Karpas-422 (cell line): ENCODE measurements around the gene TTC34. TPM values are rescaled to one million over a fixed set of nuclear protein-coding genes. Genes with fewer than 3 reads are reported as not detected.
"Not testable (repeated sequence)": the region's sequence is repeated elsewhere in the genome, so short reads cannot be mapped to it uniquely, and the experiment has no call there.

ENCODE experiments used
- DNase-seq: peaks from one replicate; pipeline ENCODE4 v3.0.0-alpha.2; 2015
- H2AFZ ChIP-seq: fragments of 200-600 bp; sonication (generic); 2 replicates; pipeline ENCODE4 v1.6.1; 2014; ENCODE audit warnings: antibody characterized with exemption, low read length, mixed read lengths
- H3K27ac ChIP-seq: fragments of 200-600 bp; sonication (generic); 2 replicates; pipeline ENCODE4 v1.5.1; 2014; ENCODE audit warnings: mild to moderate bottlenecking, low read length, moderate library complexity
- H3K27me3 ChIP-seq: fragments of 200-600 bp; sonication (generic); 2 replicates; pipeline ENCODE4 v1.6.1; 2014; ENCODE audit warnings: low read length, mixed read lengths
- H3K36me3 ChIP-seq: fragments of 200-600 bp; sonication (generic); 2 replicates; pipeline ENCODE4 v1.6.1; 2014; ENCODE audit warnings: low read length, mixed read lengths; ENCODE audit not compliant: insufficient read depth
- H3K4me1 ChIP-seq: fragments of 200-600 bp; sonication (generic); 2 replicates; pipeline ENCODE4 v1.6.1; 2014; ENCODE audit warnings: mild to moderate bottlenecking, low read length, mixed read lengths
- H3K4me2 ChIP-seq: fragments of 200-600 bp; sonication (generic); 2 replicates; pipeline ENCODE4 v1.6.1; 2014; ENCODE audit warnings: low read length, low read depth, mild to moderate bottlenecking; ENCODE audit not compliant: poor library complexity, severe bottlenecking
- H3K4me3 ChIP-seq: fragments of 200-600 bp; sonication (generic); 2 replicates; pipeline ENCODE4 v1.5.1; 2014; ENCODE audit warnings: mild to moderate bottlenecking, antibody characterized with exemption, low read length, mixed read lengths
- H3K79me2 ChIP-seq: fragments of 200-600 bp; sonication (generic); 2 replicates; pipeline ENCODE4 v1.6.1; 2014; ENCODE audit warnings: mild to moderate bottlenecking, low read length, mixed read lengths
- H3K9ac ChIP-seq: fragments of 200-600 bp; sonication (generic); 2 replicates; pipeline ENCODE4 v1.6.0; 2014; ENCODE audit warnings: low read length
- H3K9me2 ChIP-seq: fragments of 200-600 bp; sonication (generic), shearing (Covaris generic); replicated peaks from 2 replicates; pipeline ENCODE4 v1.6.0; 2014; ENCODE audit warnings: mild to moderate bottlenecking, low read length, moderate library complexity; ENCODE audit not compliant: insufficient read depth
- H3K9me3 ChIP-seq: fragments of 300-700, 200-600 bp; sonication (generic); 2 replicates; pipeline ENCODE4 v1.6.1; 2014; ENCODE audit warnings: low read length, mixed read lengths
- H4K20me1 ChIP-seq: fragments of 200-600 bp; sonication (generic); 2 replicates; pipeline ENCODE4 v1.6.1; 2014; ENCODE audit warnings: mild to moderate bottlenecking, antibody characterized with exemption, low read length, low read depth; ENCODE audit not compliant: insufficient read depth
- total RNA-seq: library from RNA; depleted of rRNA; stranded (reverse); fragments of >200 nt; shearing (Covaris generic); gene quantifications from 2 replicates; pipeline ENCODE4 v1.2.3, GENCODE V29; 2014; ENCODE audit warnings: low replicate concordance

Gene TTC34
- total RNA-seq, 1 experiment from 2014 or later = 1.0 TPM

- H3K9me3 ChIP-seq, DNase-seq, H3K79me2 ChIP-seq, H3K27ac ChIP-seq, H3K4me1 ChIP-seq, H3K4me2 ChIP-seq, H3K36me3 ChIP-seq, H3K9ac ChIP-seq, H3K9me2 ChIP-seq, H4K20me1 ChIP-seq, H3K4me3 ChIP-seq, H2AFZ ChIP-seq, H3K27me3 ChIP-seq: not testable (repeated sequence)
Measured at GRCh38 chr1:2657124-2657523, 144.4 kb downstream of the TTC34 start.

GRCh38 chr1:2655598-2656434, 145.7 kb downstream of the TTC34 start:
- not testable (repeated sequence) for H3K9me2 ChIP-seq, H3K9me3 ChIP-seq, H2AFZ ChIP-seq, H3K27me3 ChIP-seq, H3K79me2 ChIP-seq, H3K9ac ChIP-seq, H3K4me3 ChIP-seq, H3K4me1 ChIP-seq, DNase-seq, H4K20me1 ChIP-seq, H3K4me2 ChIP-seq, H3K27ac ChIP-seq, H3K36me3 ChIP-seq

- not testable (repeated sequence) for H3K4me1 ChIP-seq, H3K27ac ChIP-seq, H3K79me2 ChIP-seq, H3K36me3 ChIP-seq, H3K9me2 ChIP-seq, H4K20me1 ChIP-seq, H3K9me3 ChIP-seq, H3K4me3 ChIP-seq, H3K27me3 ChIP-seq, H2AFZ ChIP-seq, H3K4me2 ChIP-seq, DNase-seq, H3K9ac ChIP-seq
Measured at GRCh38 chr1:2654443-2654948, 147.0 kb downstream of the TTC34 start.

- H3K9me2 ChIP-seq, H3K9me3 ChIP-seq, H3K27me3 ChIP-seq, H3K4me2 ChIP-seq, H3K4me1 ChIP-seq, H3K79me2 ChIP-seq, H3K4me3 ChIP-seq, H2AFZ ChIP-seq, H4K20me1 ChIP-seq, H3K27ac ChIP-seq, H3K36me3 ChIP-seq, H3K9ac ChIP-seq, DNase-seq: not testable (repeated sequence)
Measured at GRCh38 chr1:2653741-2654442, 147.6 kb downstream of the TTC34 start.

- not testable (repeated sequence) for H3K9me3 ChIP-seq, DNase-seq, H3K27me3 ChIP-seq, H3K4me2 ChIP-seq, H3K27ac ChIP-seq, H2AFZ ChIP-seq, H3K4me1 ChIP-seq, H4K20me1 ChIP-seq, H3K4me3 ChIP-seq, H3K9ac ChIP-seq, H3K9me2 ChIP-seq, H3K79me2 ChIP-seq, H3K36me3 ChIP-seq
Measured at GRCh38 chr1:2652926-2653571, 148.4 kb downstream of the TTC34 start.

- H3K4me2 ChIP-seq, H3K27me3 ChIP-seq, H3K9me3 ChIP-seq, H3K9ac ChIP-seq, DNase-seq, H2AFZ ChIP-seq, H3K79me2 ChIP-seq, H3K36me3 ChIP-seq, H3K9me2 ChIP-seq, H3K4me3 ChIP-seq, H3K4me1 ChIP-seq, H3K27ac ChIP-seq, H4K20me1 ChIP-seq: not testable (repeated sequence)
Measured at GRCh38 chr1:2652152-2652925, 149.2 kb downstream of the TTC34 start.

- H3K27me3 ChIP-seq = no peaks in the 10 kb centered on the region
Measured at GRCh38 chr1:2650967-2651645, 150.4 kb downstream of the TTC34 start.

More at GRCh38 chr1:2650967-2651645, 150.4 kb downstream of the TTC34 start:
- no peak overlapping the region for H3K9ac ChIP-seq
- no peak overlapping the region for H3K4me2 ChIP-seq
- H3K4me1 ChIP-seq = no peaks in the 10 kb centered on the region
- no peak for DNase-seq
- H2AFZ ChIP-seq = no peak overlapping the region
- no peaks in the 10 kb centered on the region; the same call in 1 of the 2 replicates for H3K9me3 ChIP-seq
- H3K27ac ChIP-seq = no peak overlapping the region
- H3K4me3 ChIP-seq = no peak overlapping the region
- H3K9me2 ChIP-seq = no peaks in the 10 kb centered on the region
- no peaks in the 10 kb centered on the region for H3K36me3 ChIP-seq
- no peaks in the 10 kb centered on the region for H4K20me1 ChIP-seq
- no peaks in the 10 kb centered on the region for H3K79me2 ChIP-seq
